DMS53 treated with DMSO at 0.1 percent for 48 hours (cell line): Measurements from ENCODE around the gene WDR70.
"Not testable (repeated sequence)": the region's sequence is repeated elsewhere in the genome, so short reads cannot be mapped to it uniquely, and the experiment has no call there.

Experiments used
- DNase-seq: peaks from one replicate; lab custom pipeline; 2025; ENCODE audit not compliant: unreplicated experiment; lab: John Stamatoyannopoulos, UW

WDR70 gene

DNA sequence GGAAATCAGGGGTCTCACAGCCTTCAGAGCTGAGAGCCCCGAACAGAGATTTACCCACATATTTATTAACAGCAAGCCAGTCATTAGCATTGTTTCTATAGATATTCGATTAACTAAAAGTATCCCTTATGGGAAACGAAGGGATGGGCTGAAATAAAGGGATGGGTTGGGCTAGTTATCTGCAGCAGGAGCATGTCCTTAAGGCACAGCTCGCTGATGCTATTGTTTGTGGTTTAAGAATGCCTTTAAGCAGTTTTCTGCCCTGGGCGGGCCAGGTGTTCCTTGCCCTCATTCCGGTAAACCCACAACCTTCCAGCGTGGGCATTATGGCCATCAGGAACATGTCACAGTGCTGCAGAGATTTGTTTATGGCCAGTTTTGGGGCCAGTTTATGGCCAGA is 74.1 kb downstream of the WDR70 start:
- DNase-seq = not testable (repeated sequence)

DNA sequence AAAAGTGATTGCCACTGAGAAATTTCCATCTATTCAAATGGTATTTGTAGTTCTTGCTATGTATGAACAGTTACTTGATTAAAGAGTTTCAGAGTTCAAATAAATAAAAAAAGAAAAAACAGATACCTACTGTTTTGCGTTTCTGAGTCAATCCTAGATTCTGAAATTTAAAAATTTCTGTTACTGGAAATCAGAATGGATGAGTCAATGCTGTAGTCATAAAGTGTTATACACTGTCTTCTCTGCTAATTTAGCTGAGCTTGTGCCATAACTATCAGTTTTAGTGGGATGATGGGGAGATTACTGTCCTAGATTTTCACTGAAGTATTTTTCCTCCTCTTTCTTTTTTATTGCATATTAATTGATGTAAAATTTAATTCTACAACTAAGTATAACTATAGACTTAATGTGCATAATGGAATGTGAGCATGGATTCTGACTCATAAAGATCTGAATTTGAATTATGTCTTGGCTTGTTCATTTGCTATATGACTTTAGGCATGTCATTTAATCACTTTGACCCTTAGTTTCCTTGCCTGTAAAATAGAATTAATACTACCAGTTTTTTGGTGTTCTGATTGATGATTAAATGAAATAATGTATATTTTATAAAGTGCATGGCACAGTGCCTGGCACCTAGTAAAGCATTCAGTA is 75.4 kb downstream of the WDR70 start:
- DNase-seq = not testable (repeated sequence)

DNA sequence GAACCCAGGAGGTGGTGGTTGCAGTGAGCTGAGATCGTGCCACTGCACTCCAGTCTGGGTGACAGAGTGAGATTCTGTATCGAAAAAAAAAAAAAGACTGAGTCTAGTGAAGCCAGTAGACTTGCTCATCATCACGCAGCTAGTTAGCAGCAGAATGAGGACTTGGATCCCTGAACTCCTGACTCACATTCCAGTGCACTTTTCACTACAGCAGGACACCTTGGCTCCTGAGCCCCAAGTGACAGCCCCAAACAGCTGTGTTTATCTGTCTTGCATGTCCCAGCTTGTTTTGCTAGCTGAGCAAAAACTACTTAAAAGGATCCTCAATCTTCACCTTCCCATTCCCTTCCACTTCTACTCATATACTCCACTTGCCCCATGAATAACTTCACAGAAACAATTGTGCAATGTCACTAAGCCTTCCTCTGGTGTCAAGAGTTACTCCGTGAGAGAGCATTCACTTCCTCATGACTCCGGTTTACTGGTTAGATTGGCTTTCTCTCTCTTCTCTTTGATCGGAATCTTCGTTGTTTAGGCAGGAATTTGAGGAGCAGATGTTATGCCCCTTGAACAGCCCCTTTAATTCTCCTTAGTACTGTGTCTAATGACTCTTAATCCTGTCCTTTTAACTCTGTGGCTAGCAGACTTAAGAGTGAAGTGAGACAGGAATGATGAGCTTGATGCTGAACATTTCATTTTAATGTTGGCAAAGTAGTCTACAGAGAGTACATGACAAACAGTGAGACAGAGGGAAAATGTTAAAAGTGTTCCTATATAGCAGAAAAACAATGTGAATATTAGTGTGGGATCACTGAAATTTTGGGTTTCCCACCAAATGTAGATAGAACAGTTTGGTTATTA is 84.3 kb downstream of the WDR70 start:
- DNase-seq = not testable (repeated sequence)

DNA sequence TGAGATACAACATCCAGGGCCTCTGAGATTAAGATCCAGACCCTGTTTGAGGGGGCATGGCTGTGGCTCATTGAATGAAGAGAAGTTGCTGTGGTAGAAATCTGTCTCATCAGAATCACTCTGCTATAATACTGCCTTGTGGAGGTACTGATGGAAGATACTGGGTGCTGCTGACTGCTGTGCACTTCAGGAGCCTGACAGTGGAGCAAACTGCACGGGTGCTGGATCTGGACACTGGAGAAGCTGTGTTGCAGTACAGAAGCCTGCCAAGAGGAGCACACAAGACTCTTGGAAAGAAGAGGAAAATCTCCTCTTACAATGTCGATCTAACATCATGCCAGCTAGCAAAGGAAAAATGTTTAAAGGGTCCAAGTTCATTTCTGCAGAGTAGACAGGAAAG is 85.5 kb downstream of the WDR70 start:
- not testable (repeated sequence) for DNase-seq

DNA sequence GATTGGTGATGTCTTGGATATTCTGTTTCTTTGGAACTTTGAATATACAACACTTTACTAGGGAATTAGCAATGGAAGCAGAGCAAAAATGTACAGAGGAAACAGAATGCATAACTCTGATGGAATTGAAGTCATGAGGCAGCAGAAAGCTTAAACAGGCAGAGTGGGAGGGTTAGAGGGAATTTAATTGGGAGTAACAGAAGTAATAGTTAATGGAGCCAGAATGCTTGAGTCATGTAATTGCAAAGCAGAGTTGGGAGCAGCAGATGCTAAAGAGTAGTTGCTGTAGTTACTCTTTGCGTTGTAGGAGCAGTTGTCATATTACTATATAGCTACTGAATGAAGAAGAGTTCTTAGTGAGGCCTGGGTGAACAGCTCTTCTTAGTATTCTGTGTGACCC is 90.3 kb downstream of the WDR70 start:
- DNase-seq = not testable (repeated sequence)

DNA sequence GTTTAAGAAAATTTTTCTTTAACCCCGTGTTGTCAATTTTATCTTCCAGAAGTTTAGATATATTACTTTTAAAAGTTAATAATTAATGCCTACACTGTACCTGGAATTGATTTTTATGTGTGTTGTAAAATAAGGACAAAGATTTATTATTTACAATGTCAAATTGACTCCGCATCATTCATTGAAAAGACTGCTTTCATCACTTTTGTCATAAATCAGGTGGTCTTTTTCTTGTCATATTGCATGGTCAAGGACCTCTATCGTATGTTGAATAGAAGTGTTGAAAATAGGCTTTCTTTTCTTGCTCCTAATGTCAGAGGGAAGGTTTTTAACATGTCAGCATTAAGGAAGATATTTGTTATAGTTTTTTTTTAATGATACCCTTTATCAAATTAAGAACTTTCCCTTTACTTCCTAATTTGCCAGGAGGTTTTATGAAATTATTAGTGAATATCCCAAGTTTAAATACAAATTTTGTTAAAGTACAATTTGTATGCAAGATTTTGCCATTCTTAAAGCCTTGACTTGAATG is 92.6 kb downstream of the WDR70 start:
- DNase-seq = no peak

DNA sequence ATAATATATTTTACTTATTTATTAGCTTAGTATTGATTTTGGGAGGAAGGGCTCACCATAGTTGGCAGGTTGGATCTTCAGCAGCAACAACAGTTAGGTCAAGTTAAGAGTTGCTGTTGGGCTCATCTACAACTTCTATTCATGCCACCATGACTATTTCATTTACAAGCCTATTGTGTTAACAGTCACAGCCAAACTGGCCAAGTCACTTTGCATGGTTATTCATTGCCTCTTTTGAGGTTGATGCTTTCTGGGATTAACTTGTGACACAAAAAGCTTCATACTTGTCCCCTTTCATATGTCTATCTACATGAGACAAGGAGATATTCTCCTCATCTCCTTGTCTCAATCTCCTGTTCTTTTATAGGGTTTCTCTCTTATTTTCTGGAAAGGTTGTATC is 98.3 kb downstream of the WDR70 start:
- DNase-seq = no peak

DNA sequence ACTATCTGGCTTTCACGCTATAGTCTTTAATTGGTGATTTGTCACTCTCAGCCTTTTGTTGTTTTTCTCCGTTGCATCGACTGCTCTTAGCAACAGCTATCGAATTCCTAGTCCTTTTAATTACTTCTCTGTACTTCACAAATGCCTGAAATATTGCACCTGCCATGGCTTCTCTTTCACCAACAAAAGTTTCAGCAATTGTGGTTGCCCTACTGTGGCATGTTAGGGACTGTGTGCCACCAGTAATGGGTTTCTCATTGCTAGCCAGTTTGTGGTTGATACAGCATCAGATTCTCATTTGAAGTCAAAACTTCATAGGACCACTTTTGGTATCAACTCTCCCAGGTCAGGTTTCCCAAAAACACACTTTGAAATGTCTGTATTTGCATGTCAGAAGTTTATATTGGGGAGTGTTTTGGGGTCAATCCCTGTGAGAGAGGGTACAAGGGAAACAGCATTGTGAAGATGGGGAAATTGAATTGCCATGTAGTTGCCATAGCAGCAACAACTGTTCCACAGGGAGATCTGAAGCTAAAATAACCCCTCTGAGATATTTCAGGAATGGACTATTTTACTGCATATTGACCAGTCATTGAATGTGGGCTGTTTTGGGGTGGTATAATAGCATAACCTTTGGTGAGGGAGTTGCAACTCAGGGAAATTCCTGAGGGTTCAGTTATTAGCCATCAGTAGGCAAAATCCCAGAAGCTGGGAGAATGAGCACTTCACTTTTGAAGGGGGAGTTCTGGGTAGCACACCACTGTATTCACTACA is 99.2 kb downstream of the WDR70 start:
- no peak for DNase-seq

DNA sequence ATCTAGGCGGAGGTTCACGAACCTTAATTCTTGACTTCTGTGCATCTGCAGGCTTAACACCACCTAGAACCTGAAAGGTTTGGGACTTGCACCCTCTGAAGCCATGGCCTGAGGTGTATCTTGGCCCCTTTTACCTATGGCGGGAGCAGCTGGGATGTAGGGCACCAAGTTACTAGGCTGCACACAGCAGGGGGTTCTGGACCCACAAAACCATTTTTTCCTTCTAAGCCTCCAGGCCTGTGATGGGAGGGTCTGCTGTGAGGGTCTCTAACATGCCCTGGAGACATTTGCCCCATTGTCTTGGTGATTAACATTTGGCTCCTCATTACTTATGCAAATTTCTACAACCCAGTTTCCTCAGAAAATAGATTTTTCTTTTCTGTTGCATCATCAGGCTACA is 102.3 kb downstream of the WDR70 start:
- not testable (repeated sequence) for DNase-seq

DNA sequence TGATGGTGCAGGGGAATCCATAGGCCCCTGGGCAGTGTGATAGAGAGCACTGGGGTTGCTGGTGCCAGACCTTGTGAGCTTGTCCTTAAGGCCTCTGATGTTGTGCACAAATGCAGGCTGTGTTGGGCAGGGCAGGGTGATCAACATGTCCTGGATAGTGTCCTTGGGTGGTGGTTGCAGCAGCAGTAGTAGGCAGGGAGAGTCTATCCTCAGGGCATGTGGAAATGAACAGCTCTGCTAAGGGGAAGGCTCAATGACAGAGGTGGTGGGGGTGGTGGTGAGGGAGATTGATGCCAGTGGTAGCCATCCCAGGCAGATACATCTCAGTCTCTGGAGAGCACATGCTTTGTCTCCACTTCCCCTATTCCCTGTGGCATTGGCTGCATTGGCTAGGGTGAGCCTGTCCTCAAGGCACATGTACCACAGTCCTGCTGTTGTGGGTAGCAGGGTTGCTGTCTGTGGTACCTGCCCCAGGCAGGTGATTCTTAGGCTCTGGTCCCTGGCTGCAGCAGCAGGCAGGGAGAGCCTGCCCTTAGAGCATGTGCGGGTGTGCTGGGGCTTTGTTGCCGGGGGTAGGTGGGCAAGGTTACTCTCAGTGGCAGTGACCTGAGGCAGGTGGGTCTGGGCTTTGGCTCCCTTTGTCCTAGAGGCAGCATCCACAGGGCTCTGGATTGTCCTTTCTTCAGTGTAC is 111.1 kb downstream of the WDR70 start:
- DNase-seq = no peak

DNA sequence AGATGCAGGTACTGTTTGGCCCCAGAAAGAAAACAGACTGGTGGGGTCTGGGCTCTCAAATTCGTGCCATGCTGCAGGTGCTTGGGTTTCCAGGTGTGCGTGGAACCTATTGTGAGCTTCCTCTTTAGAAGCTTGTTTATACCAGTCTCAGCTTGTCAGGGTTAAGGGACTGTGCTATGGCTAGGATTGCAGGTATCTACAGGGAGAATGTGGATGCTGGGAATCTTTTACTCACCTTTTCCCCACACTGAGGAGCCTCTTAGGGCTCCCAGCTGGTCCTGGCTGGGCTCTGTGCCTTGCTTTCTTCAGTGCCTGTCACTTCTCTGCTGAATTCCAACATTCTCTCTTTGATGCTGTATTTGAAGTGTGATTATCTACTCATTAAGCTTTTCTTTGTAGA is 111.8 kb downstream of the WDR70 start:
- no peak for DNase-seq

DNA sequence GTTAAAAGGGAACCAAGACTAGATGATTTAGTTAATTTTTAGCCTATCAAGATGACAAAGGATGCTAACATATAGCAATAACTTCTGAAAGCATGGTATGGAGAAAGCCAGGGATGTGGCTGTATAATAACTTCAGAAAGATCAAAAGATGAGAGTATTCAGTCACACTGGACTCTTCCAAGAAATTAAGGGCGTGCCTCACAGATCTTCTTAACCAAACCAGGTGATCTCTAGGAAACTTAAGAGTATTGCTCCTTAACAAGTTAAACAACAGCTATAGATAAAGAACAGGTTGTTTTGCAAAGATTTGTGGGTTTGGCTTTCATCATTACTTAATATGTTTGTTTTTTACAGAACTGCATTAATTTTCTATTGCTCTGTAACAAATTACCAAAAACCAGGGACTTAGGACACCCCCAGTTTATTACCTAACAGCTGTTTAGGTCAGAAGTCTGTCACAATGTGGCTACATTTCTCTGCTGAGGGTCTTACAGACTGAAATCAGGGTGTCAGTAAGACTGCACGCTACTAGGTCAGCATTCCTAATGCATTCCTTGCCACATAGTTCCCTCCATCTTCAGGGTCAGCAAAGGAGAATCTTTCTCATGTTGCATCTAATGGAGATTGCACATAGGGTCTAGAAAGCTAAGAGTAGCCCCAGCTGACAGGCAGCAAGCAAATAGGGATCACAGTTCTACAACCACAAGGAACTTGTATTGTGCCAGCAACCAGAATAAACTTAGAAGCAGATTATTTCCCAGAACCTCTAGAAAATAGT is 113.8 kb downstream of the WDR70 start:
- DNase-seq = no peak

DNA sequence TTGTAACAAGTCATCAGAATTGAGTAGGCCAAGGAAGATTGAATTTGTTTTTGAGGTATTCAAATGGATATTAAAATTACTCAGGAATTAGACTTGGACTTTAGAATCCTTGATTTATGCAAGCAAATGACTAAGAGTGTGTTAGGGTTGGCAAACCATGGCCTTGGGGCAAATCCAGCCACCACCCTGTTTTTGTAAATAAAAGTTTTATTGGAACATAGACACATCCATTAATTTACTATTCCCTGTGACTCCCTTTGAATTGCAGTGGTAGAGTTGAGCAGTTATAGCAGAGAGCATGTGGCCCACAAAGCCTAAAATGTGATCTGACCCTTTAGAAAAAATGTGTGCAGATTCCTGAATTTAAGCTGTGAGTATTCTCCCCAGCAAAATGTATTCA is 115.6 kb downstream of the WDR70 start:
- DNase-seq = no peak

DNA sequence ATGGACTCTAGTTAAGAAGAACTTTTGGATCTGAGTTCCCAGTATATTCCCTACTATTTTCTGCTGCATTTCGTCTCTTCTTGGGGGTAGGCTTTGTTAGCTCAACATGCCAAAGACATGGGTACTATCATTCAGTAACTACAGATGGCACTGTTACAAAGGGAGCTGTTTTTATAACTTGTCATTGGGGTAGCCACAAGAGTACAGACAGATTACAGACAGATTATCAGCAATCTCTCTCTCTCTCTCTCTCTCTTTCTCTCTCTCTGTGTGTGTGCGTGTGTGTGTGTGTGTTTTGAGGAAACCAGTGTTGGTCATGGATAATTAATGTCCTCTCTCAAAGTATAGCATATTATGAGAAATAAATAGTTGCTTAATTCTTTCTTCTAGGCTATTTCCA is 116.1 kb downstream of the WDR70 start:
- DNase-seq = no peak

DNA sequence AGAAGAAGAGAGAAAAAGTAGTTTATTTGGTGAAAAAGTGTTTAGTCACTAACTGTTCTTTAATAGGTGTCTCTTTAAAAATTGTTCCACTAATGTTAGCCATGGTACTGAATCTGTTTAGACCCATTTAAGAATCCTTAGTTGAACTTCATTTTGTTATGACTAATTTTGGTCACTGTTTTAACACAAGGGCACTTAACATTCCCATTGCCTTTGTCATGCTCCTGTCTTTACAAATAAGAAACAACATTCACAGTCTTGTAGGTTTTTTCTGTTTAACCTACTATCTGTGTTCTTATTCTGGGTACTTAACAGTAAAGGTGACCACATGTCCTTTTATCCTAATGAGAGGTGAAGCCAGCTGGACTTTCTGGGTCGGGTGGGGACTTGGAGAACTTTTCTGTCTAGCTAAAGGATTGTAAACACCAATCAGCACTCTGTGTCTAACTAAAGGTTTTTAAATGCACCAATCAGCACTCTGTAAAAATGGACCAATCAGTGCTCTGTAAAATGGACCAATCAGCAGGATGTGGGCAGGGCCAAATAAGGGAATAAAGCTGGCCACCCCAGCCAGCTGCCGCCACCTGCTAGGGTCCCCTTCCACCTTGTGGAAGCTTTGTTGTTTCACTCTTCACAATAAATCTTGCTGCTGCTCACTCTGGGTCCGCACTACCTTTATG is 116.7 kb downstream of the WDR70 start:
- DNase-seq = no peak

DNA sequence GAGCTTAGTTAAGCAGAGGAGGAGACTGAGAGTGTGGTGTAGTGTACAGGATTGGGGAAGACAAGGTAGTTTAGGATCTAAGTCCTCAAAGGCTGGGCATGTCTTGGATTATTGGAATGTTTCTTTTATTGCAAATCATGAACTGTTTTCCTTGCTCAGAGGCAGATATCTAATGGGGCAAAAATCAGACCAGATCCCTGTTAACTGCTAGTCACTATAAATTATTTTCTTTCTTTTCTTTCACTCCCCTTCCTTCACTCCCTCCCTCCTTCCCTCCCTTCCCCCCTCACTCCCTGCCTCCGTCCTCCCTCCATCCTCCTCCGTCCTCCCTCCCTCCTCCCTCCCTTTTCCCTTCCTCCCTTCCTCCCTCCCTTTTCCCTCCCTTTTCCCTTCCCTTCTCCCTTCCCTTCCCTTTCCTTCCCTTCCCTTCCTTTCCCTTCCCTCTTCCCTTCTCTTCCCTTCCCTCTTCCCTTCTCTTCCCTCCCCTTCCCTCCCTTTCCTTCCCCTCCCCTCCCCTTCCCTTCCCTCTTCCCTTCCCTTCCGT is 117.9 kb downstream of the WDR70 start:
- no peak for DNase-seq

DNA sequence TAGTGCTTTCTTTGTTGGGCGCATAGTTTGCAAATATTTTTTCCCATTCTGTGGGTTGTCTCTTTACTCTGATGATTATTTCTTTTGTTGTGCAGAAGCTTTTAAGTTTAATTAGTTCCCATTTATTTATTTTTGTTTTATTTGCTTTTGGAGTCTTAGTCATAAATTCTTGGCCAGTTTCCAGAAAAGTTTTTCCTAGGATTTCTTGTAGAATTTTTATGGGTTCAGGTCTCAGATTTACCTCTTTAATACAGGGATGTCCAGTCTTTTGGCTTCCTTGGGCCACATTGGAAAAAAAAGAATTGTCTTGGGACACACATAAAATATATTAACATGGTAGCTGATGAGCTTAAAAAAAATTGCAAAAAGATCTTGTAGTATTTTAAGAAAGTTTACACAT is 122.0 kb downstream of the WDR70 start:
- DNase-seq = no peak

DNA sequence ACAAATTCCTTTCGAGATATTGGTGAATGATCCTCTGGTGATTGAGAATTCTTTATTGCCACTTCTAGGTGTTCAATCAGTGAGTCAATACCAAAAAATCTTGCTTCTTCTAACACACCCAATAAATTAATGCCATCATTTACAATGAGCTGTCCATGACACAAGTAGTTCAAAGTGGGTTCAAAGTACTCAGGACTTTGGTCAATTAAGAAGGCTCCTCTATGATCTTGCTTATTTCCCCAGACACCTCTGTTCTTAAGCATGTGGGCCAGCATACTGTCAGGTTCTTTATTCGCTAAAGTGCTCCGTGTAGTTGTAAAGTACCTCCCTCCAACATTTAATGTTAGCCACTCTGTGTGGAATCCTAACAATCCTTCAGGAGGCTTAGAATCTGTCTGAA is 127.1 kb downstream of the WDR70 start:
- no peak for DNase-seq

DNA sequence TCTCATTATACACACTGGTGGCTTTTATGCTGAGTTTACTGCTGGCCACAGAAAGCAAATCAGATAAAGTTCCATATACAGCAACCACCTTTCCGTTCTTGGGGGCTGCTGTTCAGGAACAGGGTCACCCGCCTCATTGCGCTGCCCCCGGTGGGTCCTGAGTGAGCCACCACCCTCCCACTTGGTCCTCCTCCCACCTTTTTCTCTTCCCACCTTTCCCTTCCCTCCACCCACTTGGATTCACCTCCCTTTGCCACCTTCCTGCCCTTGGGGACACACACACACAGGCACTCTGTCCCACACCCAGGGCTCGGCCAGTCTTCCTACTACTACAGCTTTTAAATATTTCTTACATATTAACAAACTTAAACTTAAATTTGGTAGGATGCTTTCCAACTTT is 127.6 kb downstream of the WDR70 start:
- DNase-seq = no peak
